ENCODE measurements around the gene WDR18.

DNA sequence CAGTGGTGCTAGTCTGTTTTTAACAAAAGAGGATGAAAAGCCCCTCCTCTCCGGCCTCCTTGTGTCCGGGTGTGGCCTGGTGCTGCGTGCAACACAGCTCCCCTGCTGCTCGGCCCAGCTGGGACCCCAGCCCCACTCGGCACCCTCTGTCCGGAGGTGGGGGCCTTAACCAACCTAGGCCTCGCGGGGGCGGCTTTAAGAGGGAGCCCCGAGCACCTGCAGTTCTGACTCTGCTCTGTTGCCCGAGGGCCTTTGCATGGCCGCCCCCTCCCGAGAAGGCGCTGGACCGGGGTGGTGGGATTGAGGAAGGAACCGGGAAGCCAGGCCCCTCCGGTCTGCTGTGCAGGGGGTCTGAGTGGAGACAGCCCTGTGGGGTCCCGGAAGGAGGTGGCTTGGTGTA lies 10.4 kb downstream of the WDR18 start:
- TF ChIP-seq EZH2phosphoT487 (IDR thresholded peaks at IDR 0.05; ENCODE audit: borderline replicate concordance): no peak
- TF ChIP-seq, protein P1, sequence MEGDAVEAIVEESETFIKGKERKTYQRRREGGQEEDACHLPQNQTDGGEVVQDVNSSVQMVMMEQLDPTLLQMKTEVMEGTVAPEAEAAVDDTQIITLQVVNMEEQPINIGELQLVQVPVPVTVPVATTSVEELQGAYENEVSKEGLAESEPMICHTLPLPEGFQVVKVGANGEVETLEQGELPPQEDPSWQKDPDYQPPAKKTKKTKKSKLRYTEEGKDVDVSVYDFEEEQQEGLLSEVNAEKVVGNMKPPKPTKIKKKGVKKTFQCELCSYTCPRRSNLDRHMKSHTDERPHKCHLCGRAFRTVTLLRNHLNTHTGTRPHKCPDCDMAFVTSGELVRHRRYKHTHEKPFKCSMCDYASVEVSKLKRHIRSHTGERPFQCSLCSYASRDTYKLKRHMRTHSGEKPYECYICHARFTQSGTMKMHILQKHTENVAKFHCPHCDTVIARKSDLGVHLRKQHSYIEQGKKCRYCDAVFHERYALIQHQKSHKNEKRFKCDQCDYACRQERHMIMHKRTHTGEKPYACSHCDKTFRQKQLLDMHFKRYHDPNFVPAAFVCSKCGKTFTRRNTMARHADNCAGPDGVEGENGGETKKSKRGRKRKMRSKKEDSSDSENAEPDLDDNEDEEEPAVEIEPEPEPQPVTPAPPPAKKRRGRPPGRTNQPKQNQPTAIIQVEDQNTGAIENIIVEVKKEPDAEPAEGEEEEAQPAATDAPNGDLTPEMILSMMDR (conservative IDR thresholded peaks at IDR 0.05; ENCODE audit: low read length): no peak

Measured in Loucy (cell line).